Adipose tissue (tissue), 3 donors: ENCODE results near the gene MGAM2. TPM values are rescaled to one million over a fixed set of nuclear protein-coding genes. Genes with fewer than 3 reads are reported as not detected.

Experiments used
- H3K27ac ChIP-seq: one replicate; pipeline ENCODE4 v1.5.1; 2013; ENCODE audit warnings: low read depth, low read length
- WGBS, 3 donors: extraction: QIAGEN DNeasy Blood & Tissue Kit; methylation state at CpG; one replicate each; pipeline ENCODE4 v1.1.7; 2013; 5-methylcytosine and 5-hydroxymethylcytosine counted together
- polyA plus RNA-seq, 3 donors: library from polyadenylated mRNA; stranded (reverse); fragments of 200-250 nt; gene quantifications; one replicate each; pipeline ENCODE4 v1.2.3, GENCODE V29; 2013
- donor health status: healthy with polysubstance abuse.
- donor health status: Bipolar disorder and iron deficiency.
- donor health status: healthy.

Gene MGAM2
- polyA plus RNA-seq, 3 donors, result 0.28 to 1.3 (median 0.34) TPM

GRCh38 chr7:142231716-142232115 lies 120.2 kb downstream of the MGAM2 start:
- no peak overlapping the region for H3K27ac ChIP-seq
- 28 to 37% (median 34%) methylated on average over 7 of the region's 7 CpGs for WGBS, 3 donors

- 27 to 51% (median 29%) methylated on average over 4 of the region's 4 CpGs for WGBS, 3 donors
- H3K27ac ChIP-seq, result no peak overlapping the region
Observed at GRCh38 chr7:142240546-142240945, 129.0 kb downstream of the MGAM2 start.

GRCh38 chr7:142243823-142244222 lies 132.3 kb downstream of the MGAM2 start:
- H3K27ac ChIP-seq, result no peak overlapping the region
- WGBS, 3 donors, result 83 to 85% (median 83%) methylated on average over 10 of the region's 10 CpGs

GRCh38 chr7:142248166-142249160 lies 136.9 kb downstream of the MGAM2 start:
- no peak overlapping the region for H3K27ac ChIP-seq
- WGBS, 3 donors, result 52 to 60% (median 59%) methylated on average over 7 of the region's 7 CpGs

- H3K27ac ChIP-seq, result no peak overlapping the region
Observed at GRCh38 chr7:142249918-142250317, 138.4 kb downstream of the MGAM2 start.

GRCh38 chr7:142250705-142251104 lies 139.2 kb downstream of the MGAM2 start:
- WGBS, 3 donors, result 67 to 76% (median 73%) methylated on average over 2 of the region's 2 CpGs
- H3K27ac ChIP-seq, result no peak overlapping the region

GRCh38 chr7:142257958-142258357 lies 146.4 kb downstream of the MGAM2 start, which contains the start of gene PRSS58:
Gene PRSS58, minus strand, starts transcription at chr7:142258058. Its CDS starts 351 bp downstream, at chr7:142257707.
- WGBS, 3 donors, result 56 to 86% (median 63%) methylated on average over 1 of the region's 1 CpG

GRCh38 chr7:142263598-142264380 lies 152.3 kb downstream of the MGAM2 start:
- no peak overlapping the region for H3K27ac ChIP-seq
- WGBS, 3 donors, result 70 to 71% (median 70%) methylated on average over 8 of the region's 8 CpGs

More at GRCh38 chr7:142257958-142258357, 146.4 kb downstream of the MGAM2 start, which contains the start of gene PRSS58:
- no peak within 1 kb of the TSS for H3K27ac ChIP-seq

Other genes with a start within 250 kb of the MGAM2 start
- gene OR9A4, start 195.3 kb upstream of the MGAM2 start, polyA plus RNA-seq, result not detected
- gene CLEC5A, start 164.7 kb upstream of the MGAM2 start, polyA plus RNA-seq, result under 1 TPM in 2 of 3 donors, not detected in 1; 0.15 to 0.79 TPM
- gene TAS2R38, start 137.9 kb upstream of the MGAM2 start, polyA plus RNA-seq, result not detected
- gene MGAM, start 115.8 kb upstream of the MGAM2 start, polyA plus RNA-seq, result 1 to 10 TPM in 2 of 3 donors, under 1 TPM in 1; 0.09 to 3.8 (median 3.6) TPM
- not detected for gene PRSS58, start 146.3 kb downstream of the MGAM2 start, polyA plus RNA-seq